CD4-positive, alpha-beta T cell treated with Interleukin-4 for 1 hour (primary cell): ENCODE measurements around the gene SLC39A9.

Experiments used
- DNase-seq, 2 donors: peaks; one replicate each; pipeline ENCODE4 v3.0.0-alpha.2; 2020 to 2022

The SLC39A9 gene

DNA sequence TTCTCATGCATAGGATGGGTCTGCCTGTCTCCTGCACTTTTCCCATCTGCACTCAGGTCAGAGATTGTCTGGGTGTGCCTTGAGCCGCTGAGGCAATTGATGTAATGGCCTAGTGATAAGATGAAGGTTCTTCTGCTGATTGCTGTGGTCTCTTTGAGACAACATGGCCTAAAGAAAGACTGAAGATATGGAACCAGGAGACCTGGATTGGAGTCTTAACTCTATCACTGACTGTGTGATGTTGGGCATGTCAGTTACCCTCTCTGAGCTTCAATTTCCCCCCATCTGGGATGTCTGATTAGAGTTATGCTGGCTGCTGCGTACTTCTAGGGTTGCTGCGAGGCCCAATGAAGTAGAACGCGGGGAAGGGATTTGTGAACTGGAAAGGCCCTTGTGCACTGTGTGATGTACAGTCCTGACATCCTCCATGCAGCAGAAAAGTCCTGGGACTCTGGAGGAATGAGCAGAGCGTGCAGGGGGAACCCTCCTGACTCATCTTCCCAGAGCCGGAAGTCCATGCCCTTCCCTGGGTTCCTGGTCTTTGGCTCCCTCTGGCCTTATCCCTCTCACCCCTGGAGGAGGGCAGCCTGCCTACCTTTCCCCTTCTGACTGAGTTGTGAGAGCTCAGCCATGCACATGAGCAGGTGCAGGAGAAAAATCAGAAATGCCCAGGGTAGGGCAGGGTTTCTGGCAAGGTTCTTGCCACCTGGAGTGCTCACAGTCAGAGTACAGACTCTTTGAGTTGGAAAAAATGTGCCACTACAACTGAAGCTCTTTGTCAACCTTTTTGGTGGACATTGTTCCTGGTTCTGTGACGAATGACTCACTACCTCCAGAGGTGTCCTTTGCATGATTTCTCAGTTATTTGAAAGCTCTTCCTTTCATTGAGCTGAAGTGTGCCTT is 107.1 kb downstream of the SLC39A9 start:
- no peak for DNase-seq

- no peak for DNase-seq
These were observed 107.7 kb downstream of the SLC39A9 start for GRCh38 chr14:69506241-69506595.
